Stimulated activated CD8-positive, alpha-beta memory T cell treated with anti-CD3 and anti-CD28 coated beads, Interleukin-7, amount 100 ng/mL, for 24 hours (primary cell): ENCODE data around the gene HAPLN2.

Experiments
- DNase-seq: peaks from one replicate; pipeline ENCODE4 v3.0.0-alpha.2; 2020; ENCODE audit warnings: low read depth

The HAPLN2 gene

DNA sequence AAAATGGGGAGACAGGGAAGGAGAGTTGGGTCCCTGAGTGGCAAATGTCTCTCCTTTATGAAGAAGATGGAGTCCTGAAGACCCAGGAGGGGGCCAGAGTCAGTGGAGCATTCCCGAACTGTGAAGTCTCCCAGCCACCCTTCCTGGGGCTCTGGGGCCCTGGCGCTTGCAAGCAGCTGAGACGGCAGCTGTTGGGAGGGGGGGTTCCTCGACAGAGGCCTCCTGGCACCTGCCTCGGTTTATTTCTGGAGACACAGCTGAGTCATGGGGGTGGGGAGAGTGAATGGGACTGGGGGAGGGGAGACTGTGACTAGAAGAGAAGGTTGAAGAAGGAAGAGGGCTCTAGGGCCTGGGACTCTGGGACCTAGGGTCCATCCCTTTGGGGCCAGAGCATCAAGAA lies 44.0 kb downstream of the HAPLN2 start:
- DNase-seq: no peak

DNA sequence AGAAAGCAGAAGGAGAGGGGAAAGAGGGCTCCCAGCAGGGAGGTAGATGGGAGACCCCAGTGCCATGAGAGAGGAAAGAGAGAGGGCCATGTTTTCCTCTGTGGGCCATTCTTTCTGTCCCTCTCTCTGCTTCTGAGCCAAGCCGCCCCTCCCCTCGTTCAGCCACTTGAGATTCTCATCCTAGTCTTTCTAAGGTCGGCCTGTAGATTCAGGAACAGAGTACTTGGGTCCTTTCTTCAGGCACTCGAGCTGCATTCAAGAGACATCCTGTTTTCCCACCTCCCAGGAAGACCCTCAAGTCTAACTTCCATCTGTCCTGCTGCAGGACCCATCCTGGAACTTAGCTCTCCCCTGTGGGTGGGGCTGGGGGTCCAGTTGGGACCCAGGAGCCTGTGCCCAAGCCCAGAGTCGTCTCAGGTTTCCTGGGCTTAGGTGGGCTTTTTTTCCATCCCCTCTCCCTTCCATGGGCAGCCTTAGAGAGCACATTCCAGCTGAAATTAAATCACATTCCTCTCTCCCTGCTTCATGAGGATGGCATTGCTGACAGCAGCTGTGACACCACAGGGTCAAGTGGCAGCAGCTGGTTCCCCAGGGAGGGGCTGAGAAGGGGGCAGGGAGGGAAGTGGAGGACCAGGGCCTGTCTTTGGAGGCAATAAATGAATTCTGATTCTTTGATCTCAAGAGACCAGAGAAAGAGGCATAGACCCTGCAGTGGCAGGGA lies 45.0 kb downstream of the HAPLN2 start:
- no peak for DNase-seq

DNA sequence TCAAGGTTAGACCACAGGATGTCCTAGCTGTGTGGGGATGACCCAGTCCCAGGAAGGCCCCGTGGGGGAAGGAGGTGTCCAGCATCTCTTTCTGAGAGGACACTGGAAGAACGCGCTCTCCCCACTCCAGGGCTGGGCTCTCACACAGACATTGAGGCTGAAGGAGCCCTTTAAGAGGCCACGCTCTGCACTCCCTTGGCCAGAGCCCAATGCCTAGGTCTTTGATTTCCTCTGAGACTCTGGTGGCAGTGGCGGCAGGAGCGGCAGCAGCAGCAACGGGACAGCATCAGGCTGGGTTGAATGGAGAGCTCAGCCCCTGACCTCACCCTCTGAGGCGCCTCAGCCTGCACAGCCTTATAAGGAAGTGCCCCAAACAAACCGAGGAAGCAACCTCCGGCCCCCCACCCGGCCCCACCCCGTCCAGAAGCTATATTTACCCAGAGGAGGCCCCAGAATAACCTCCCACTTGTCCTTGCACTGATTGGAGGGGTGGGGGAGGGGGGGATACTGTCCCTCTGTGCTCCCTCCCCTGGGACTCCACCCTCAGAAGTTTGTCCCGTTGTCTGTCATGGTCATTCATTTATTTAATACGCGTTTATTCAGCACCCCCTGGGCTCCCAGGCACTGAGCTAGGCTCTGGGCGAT lies 45.7 kb downstream of the HAPLN2 start:
- no peak for DNase-seq

DNA sequence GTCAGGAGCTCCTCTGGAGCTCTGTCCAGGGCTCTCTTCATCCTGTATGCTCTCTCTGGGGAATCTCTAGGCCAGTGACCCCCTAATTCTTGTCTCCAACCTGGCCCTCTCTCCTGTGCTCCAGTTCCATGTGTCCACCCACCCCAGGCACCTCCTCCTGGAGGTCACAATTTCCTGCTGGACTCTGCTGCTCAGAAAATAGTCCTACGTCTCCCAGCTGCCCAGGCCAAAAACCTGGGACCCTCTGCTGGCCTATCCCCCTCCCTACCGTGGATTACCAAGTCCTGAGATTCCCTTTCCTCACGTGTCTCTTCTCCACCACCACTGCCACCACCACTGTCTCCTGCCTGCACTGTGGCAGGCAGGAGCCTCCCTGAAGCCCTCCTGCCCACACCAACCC lies 46.3 kb downstream of the HAPLN2 start:
- no peak for DNase-seq

DNA sequence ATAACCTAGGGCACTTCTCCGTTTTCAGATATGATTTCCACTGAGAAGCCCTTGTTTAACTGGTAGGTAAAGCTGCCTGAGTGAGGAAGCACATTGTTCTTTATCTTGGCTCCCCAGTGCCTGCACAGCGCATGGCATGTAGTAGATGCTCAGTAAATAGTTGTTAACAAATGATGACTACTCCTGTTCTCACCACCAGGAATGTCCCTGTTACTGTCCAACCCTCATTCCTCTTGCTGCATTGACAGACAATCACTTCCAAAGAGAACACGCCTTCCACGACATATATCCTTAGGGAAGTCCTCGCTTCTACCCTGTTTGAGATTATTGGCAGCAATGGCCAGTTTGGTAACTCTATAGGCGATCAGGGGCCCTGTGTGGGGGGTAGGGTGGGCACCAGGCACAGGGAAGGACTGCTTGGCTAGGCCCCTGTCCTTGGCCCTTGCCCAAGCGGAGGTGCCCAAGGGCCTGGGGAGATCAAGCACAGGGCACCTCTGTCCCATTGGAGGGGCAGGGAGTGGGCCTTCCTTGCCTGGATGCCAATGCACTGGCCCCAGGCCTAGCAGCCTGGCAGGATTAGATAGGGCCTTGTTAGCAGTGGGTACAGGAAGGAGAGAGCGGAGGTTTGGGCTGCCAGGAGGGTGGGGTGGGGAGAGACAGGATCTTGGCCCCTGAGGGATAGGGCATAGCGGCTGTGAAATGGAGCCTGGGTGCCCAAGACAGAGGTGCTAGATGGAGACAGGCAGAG lies 47.8 kb downstream of the HAPLN2 start:
- DNase-seq: no peak

DNA sequence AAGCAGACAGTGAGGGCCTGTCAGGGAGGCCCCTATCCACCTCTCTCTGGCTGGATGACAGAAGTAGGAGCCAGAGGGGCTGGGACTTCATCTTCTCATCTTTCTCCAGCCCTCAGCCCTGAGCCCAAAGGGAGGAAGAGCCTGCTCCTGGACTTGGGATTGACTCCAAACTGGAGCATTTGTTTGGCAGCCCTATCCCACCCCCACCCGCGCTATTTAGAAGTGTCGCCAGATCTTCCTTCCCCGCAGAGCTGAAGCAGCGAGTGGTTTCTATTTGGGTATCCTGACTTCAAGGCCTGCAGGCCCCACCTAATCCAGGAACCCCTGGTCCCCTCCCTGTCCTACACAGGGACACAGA lies 48.4 kb downstream of the HAPLN2 start:
- DNase-seq: no peak

DNA sequence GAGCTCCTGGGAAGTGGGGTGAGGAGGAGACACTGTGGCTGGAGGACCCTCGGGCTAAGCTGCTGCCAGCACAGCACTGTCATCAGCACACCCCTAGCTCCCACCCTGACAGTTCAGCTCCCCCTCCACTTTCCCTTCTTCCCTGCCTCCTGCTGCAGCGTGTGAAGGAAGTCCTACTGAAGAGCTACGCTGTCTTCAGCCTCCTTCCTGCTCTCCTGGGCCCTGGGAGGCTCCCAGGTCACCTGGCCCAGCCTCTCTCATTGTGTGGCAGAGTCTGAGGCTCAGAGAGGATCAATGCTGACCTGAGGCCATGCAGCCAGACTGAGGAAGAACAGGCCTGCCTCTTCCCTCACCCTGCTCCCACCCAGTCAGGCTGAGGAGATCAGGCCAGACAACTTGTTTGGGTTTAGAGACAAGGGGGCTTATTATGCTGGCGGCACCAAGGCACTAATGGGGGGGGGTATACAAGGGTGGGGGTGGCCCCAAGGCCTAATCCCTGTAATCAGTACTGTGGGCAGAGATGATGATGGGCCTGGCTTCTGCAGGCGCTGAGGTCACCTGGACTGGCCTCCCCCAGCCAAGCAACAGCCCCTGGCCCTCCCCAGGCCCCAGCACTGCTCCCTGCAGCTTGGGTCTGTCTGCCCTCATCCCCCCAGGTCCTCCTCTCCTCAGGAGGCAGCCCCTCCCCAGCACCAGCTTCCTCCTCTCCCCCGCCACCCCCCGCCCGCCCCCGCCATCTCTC lies 48.9 kb downstream of the HAPLN2 start:
- no peak for DNase-seq

DNA sequence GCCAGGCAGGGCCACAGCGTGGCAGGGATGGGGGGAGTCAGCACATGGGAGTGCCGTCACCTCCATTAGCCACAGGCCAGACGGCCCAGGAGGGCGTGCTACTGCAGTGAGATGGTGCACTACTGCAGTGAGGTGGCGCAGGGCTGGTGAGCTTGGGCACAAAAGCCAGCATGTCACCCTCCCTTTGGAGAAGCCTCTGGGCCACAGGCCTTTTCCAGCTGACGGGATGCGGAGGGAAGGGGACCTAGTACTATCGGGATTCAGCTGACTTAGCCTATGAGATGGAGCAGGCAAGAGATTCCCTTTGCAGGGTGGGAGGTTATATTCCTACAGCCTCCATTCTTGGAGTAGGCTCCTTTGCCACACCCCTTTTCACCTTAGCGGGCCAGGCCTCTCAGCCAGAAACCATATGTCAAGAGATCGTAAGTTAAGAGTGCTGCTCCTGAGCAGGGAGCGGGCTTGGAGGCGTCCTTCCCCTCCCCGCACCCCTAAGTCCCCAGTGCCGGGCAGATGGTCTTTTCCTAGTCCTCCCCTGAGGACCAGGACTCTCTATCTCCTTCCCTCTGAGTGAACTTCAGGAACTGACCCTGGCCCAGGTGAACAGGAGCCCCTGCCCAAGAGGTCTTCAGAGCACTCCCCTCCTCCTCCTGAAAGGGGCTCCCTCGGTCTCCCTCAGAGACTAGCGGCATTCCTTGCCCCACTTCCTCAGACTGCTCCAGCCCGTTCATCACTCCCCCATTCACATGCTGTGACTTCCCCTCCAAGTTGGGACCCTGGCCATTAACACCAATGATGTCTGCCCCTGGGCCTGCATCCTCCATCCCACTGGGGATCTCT lies 49.8 kb downstream of the HAPLN2 start:
- DNase-seq: no peak

DNA sequence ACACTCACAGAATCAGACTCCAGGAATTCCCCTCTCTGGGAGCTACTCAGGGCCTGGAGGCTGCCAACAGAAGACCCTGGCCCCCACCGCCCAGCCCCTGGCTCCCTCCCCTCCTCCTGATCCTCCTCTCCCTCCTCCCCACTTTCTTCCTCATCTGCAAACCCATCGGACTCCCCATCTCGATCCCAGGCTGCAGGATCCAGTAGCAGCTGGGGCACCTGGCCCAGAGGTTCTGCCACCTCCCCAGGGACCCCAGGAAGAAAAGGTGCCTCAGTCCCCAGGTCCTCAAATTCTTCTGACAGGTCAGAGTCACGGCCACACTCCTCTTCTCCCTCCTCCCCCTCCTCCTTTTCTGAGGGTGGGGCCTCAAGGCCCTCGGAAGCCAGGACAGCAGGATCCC lies 50.6 kb downstream of the HAPLN2 start:
- no peak for DNase-seq

DNA sequence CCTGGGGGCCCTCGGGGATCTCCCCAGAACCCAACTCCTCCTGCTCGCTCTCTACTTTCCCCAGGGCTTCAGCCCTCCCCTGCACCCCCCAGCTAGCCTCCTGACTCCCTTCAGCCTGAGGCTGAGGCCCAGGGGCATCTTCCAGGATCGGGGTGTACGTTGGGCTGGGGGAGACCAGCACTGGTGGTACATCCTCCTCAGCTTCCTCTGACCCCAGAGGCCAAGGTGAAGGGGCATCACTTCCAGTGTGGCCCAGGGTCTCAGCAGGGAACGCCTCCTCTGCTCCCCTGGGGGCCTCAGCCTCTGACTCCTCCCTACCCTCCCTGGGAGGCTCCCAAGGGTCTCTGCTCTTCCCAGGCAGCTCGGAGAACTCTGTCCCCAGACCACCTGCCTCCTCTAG lies 51.1 kb downstream of the HAPLN2 start:
- no peak for DNase-seq

DNA sequence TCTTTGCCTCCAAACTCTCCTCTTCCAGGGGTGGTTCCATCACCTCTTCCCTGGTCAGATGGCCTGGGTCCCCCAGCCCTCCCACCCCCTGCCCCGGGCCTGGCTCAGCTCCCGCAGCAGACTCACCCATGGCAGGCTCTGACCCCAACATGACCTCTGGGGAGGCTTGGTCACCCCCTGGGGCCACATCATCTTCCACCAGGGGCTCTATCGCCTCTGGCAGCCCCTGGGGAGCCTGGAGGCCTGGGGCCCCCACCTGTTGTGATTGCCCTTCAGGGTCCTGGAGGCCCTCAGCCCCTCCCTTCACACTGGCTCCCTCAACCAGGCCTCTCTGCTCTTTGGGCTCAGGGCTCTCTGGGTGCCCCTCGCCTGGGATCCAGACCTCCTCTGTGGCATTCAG lies 51.6 kb downstream of the HAPLN2 start:
- DNase-seq: no peak

DNA sequence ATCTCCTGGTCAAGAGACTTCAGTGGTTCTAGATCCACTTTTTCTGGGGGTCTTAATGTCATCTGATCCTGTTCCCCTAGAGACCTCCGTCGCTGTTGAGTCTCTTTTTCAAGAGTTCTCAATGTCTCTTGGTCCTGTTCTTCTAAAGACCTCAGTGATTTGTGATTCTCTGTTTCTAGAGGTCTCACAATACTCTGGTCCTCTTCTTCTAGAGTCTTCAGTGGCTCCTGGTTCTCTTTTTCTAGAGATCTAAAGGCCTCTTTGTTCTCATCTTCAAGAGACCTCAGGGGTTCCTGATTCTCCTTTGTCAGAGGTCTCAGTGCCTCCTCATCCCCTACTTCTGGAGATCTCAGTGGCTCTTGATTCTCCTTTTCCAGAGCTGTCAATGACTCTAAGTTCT lies 52.6 kb downstream of the HAPLN2 start:
- no peak for DNase-seq

DNA sequence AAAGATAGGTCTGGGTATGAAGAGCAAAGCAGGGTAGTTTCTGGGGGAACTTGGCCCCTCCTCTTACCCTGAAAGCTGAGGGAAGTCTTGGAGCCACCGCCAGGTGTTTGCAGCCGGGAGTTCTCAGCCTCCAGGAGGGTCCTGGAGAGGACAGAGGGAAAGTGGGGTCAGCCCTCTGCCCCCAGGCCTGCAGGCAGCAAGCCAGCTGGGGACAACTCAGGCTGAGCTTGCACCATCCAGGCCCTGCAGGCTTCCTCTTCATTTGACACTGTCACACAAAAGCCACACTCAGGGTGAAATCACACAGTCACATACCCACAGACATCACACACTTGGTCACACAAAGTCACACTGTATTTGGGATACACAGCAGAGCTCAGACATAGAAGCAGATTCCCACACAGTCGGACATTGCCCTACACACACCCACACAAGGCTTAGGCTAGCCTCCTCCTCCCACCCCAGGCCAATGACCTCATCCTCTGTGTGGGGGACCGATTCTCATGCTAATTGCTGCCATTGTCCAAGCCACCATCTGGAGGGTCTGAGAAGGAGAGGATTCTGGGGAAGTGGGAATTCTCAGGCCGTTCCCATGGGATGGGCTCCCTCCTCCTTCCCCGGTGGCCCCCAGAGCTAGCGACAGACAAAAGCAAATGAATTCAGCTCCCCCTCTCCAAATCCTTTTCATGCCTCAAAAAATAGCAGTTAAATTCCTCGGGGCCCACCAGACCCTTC lies 54.3 kb downstream of the HAPLN2 start:
- no peak for DNase-seq
